Activated CD8-positive, alpha-beta memory T cell treated with anti-CD3 and anti-CD28 coated beads, Interleukin-2, amount 10 ng/mL, durations not matched to agents 7 days and 5 days (primary cell): ENCODE results near the gene BMF. TPM values are rescaled to one million over a fixed set of nuclear protein-coding genes. Genes with fewer than 3 reads are reported as not detected.
"Not testable (repeated sequence)": the region's sequence is repeated elsewhere in the genome, so short reads cannot be mapped to it uniquely, and the experiment has no call there.

Experiments used
- ATAC-seq: fragments of 150-1000 bp; cut with Tn5 transposase; one replicate; pipeline ENCODE4 v1.10.0; 2021; ENCODE audit warnings: moderate library complexity
- CTCF ChIA-PET: fragments of 350-600 bp; sonication (Branson Sonifier 250); formaldehyde crosslinking; loops from one replicate; lab custom pipeline; 2021; ENCODE audit warnings: antibody characterized with exemption; lab: Charles Lee
- DNase-seq: peaks from one replicate; pipeline ENCODE4 v3.0.0-alpha.2; 2020
- H3K27ac Mint-ChIP-seq: one replicate; pipeline ENCODE4 v1.8.0; 2021; ENCODE audit warnings: mild to moderate bottlenecking, mixed read lengths
- H3K27me3 Mint-ChIP-seq: one replicate; pipeline ENCODE4 v1.8.0; 2021; ENCODE audit warnings: mixed read lengths
- H3K36me3 Mint-ChIP-seq: one replicate; pipeline ENCODE4 v1.8.0; 2021; ENCODE audit warnings: mild to moderate bottlenecking, mixed read lengths
- H3K4me1 Mint-ChIP-seq: one replicate; pipeline ENCODE4 v1.8.0; 2021; ENCODE audit warnings: mixed read lengths
- H3K4me3 Mint-ChIP-seq: one replicate; pipeline ENCODE4 v1.8.0; 2021; ENCODE audit warnings: mild to moderate bottlenecking, moderate library complexity, mixed read lengths
- H3K9me3 Mint-ChIP-seq: one replicate; pipeline ENCODE4 v1.8.0; 2022; ENCODE audit warnings: low read depth, mixed read lengths
- total RNA-seq, 2 experiments: library from RNA; stranded (reverse); gene quantifications; one replicate each; pipeline ENCODE4 v1.2.3, GENCODE V29; 2021

Gene BMF
- total RNA-seq, 2 experiments from 2014 or later: 3.6 to 13.0 TPM

- Mint-ChIP-seq H3K4me1 (no peaks in the 10 kb centered on the region), H3K9me3 (no peaks in the 10 kb centered on the region), H3K4me3 (no peak overlapping the region), H3K27me3 (peaks cover 4% of the 10 kb centered on the region), H3K36me3 (no peaks in the 10 kb centered on the region), H3K27ac (no peak overlapping the region)
- DNase-seq (no peak), ATAC-seq (no peak)
- CTCF ChIA-PET: interaction anchor here (1.2 kb wide), 1 partner anchor 33 kb away, joined by 4 read pairs; no protein-coding TSS in a partner anchor
Measured at GRCh38 chr15:40137303-40138200, 28.9 kb upstream of the BMF start.

- Mint-ChIP-seq H3K4me3 (no peak overlapping the region), H3K9me3 (no peaks in the 10 kb centered on the region), H3K27ac (no peak overlapping the region), H3K4me1 (no peaks in the 10 kb centered on the region), H3K27me3 (peaks cover under 1% of the 10 kb centered on the region), H3K36me3 (no peaks in the 10 kb centered on the region)
- no peak for DNase-seq
- CTCF ChIA-PET: no interaction called here
- no peak for ATAC-seq
Measured at GRCh38 chr15:40136470-40137302, 28.0 kb upstream of the BMF start.

- CTCF ChIA-PET, DNase-seq, ATAC-seq, H3K27ac Mint-ChIP-seq, H3K9me3 Mint-ChIP-seq, H3K4me1 Mint-ChIP-seq, H3K4me3 Mint-ChIP-seq, H3K27me3 Mint-ChIP-seq, H3K36me3 Mint-ChIP-seq: not testable (repeated sequence)
Measured at GRCh38 chr15:40135846-40136450, 27.3 kb upstream of the BMF start.

DNA sequence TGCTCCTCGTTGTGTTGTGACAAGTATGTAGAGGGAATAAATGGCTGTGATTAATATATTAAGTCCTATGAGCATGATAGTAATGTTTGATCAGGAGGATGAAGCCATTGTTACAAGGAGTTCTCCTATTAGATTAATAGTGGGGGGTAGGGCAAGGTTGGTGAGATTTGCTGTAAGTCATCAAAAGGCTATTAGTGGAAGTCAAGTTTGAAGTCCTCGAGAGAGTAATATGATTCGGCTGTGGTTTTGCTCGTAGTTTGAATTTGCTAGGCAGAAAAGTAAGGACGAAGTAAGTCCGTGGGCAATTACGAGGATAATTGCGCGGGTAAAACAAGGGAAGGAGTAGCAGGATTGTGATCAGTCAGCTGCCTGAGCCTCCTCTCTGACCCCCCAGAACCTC, 26.2 kb upstream of the BMF start:
- ATAC-seq (no peak), DNase-seq (no peak)
- Mint-ChIP-seq H3K4me3 (no peak overlapping the region), H3K4me1 (no peaks in the 10 kb centered on the region), H3K27me3 (no peaks in the 10 kb centered on the region), H3K9me3 (no peaks in the 10 kb centered on the region), H3K27ac (no peak overlapping the region), H3K36me3 (no peaks in the 10 kb centered on the region)
- CTCF ChIA-PET: no interaction called here

GRCh38 chr15:40133544-40133943, 24.9 kb upstream of the BMF start:
- no peaks in the 10 kb centered on the region for H3K4me1 Mint-ChIP-seq
- DNase-seq (no peak), ATAC-seq (no peak)
- H3K27ac Mint-ChIP-seq: no peak overlapping the region
- H3K4me3 Mint-ChIP-seq: no peak overlapping the region
- H3K9me3 Mint-ChIP-seq: no peaks in the 10 kb centered on the region
- no peaks in the 10 kb centered on the region for H3K36me3 Mint-ChIP-seq
- CTCF ChIA-PET: no interaction called here
- H3K27me3 Mint-ChIP-seq: no peaks in the 10 kb centered on the region

DNA sequence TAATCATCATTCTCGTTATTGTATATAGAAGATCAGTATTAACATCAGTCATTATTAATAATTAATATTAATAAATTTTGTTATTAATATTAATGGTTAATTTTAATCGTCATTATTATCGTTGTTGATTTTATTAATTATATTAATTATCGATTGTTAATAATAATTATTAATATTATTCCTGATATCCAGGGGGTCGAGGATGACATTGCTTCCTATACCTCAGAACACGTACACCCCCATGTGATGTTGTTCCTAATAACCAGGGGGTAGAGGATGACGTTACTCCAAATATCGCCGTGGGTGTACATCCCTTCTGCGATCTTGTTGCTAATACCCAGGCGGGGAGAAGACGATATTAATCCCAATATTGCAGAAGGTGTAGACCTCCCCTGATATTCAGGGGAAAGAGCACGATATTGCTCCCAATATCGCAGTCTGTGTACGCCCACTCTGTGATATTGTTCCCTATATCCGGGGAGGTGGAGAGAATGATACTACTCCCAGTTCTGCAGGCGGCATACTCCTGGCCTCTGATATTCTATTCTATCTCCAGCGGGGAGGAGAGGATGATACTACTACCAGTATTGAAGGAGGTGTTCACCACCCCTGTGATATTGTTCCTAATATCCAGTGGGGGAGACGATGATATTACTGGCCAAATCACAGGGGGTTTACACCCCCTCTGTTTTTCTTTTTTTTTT, 22.3 kb upstream of the BMF start:
- Mint-ChIP-seq H3K36me3 (no peaks in the 10 kb centered on the region), H3K4me1 (no peaks in the 10 kb centered on the region), H3K27ac (no peak overlapping the region), H3K4me3 (no peak overlapping the region), H3K27me3 (no peaks in the 10 kb centered on the region), H3K9me3 (no peaks in the 10 kb centered on the region)
- ATAC-seq: peak; percentile 33
- CTCF ChIA-PET: no interaction called here
- DNase-seq: no peak

- Mint-ChIP-seq H3K4me3 (no peak overlapping the region), H3K9me3 (no peaks in the 10 kb centered on the region), H3K27me3 (no peaks in the 10 kb centered on the region), H3K27ac (no peak overlapping the region), H3K36me3 (no peaks in the 10 kb centered on the region), H3K4me1 (no peaks in the 10 kb centered on the region)
- ATAC-seq (no peak), DNase-seq (no peak)
- CTCF ChIA-PET: no interaction called here
Measured at GRCh38 chr15:40130118-40130517, 21.4 kb upstream of the BMF start.

DNA sequence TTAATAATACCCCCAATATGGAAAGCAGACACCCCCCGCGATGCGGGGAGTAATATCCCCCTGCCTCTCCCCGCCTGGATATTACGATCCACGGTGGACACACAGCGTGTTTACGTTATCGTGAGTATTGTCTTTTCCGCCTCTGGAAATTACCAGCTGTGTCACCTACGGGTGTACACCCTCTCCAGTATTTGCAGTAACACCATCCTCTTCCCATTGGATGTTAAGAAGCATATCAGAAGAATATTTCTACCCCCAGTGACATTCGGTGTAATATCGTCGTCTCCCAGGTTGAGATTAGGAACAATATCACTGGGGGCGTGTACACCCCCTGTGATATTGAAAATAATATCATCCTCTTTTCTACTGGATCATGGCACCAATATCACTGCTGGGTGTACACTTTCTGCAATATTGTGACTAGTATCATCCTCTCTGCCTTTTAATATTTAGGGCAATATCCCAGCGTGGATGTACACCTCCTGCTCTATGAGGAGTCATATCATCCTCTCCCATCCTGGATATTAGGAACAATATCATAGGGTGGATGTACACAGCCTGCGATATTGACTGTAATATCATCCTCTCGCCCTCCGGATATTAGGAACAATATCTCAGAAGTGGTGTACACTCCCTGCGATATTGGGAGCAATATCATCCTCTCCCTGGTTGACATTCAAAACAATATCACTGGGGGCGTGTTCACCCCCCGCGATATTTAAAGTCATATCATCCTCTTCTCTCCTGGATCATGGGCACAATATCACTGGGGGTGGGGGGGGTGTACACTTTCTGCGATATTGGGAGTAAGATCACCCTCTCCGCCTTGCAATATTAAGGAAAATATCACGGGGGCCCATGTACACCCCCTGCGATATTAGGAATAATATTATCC, 20.3 kb upstream of the BMF start:
- no peak overlapping the region for H3K4me3 Mint-ChIP-seq
- no peaks in the 10 kb centered on the region for H3K4me1 Mint-ChIP-seq
- DNase-seq: peak; percentile 54
- no peaks in the 10 kb centered on the region for H3K36me3 Mint-ChIP-seq
- H3K27me3 Mint-ChIP-seq: no peaks in the 10 kb centered on the region
- no peak overlapping the region for H3K27ac Mint-ChIP-seq
- CTCF ChIA-PET: interaction anchor here (1.0 to 1.4 kb wide), 2 partner anchors 12 to 82 kb away, joined by 4 read pairs; no protein-coding TSS in a partner anchor
- H3K9me3 Mint-ChIP-seq: no peaks in the 10 kb centered on the region
- ATAC-seq: peak; percentile 59

GRCh38 chr15:40125950-40126349, 17.3 kb upstream of the BMF start:
- CTCF ChIA-PET: no interaction called here
- peaks cover 10% of the 10 kb centered on the region for H3K27me3 Mint-ChIP-seq
- no peaks in the 10 kb centered on the region for H3K4me1 Mint-ChIP-seq
- ATAC-seq (no peak), DNase-seq (no peak)
- H3K27ac Mint-ChIP-seq: no peak overlapping the region
- no peak overlapping the region for H3K4me3 Mint-ChIP-seq
- H3K9me3 Mint-ChIP-seq: no peaks in the 10 kb centered on the region
- no peaks in the 10 kb centered on the region for H3K36me3 Mint-ChIP-seq

- H3K9me3 Mint-ChIP-seq, DNase-seq, H3K4me1 Mint-ChIP-seq, H3K36me3 Mint-ChIP-seq, H3K4me3 Mint-ChIP-seq, H3K27ac Mint-ChIP-seq, ATAC-seq: not testable (repeated sequence)
- H3K27me3 Mint-ChIP-seq: peaks cover 10% of the 10 kb centered on the region
- CTCF ChIA-PET: interaction anchor here (1.3 to 2.3 kb wide), 3 partner anchors 11 to 26 kb away, joined by 3 to 9 read pairs (median 6); no protein-coding TSS in a partner anchor
Measured at GRCh38 chr15:40124807-40125285, 16.2 kb upstream of the BMF start.

- H3K4me3 Mint-ChIP-seq, ATAC-seq, H3K36me3 Mint-ChIP-seq, H3K27ac Mint-ChIP-seq, H3K4me1 Mint-ChIP-seq, H3K9me3 Mint-ChIP-seq, DNase-seq: not testable (repeated sequence)
- CTCF ChIA-PET: interaction anchor here (1.3 to 2.3 kb wide), 4 partner anchors 11 to 79 kb away, joined by 3 to 9 read pairs (median 5); no protein-coding TSS in a partner anchor
- H3K27me3 Mint-ChIP-seq: peaks cover 10% of the 10 kb centered on the region
Measured at GRCh38 chr15:40124333-40124732, 15.7 kb upstream of the BMF start.

- H3K4me3 Mint-ChIP-seq, H3K27ac Mint-ChIP-seq: not testable (repeated sequence)
Measured at GRCh38 chr15:40123863-40124262, 15.2 kb upstream of the BMF start.

More at GRCh38 chr15:40123863-40124262, 15.2 kb upstream of the BMF start:
- CTCF ChIA-PET: interaction anchor here (1.3 to 2.3 kb wide), 4 partner anchors 10 to 78 kb away, joined by 3 to 9 read pairs (median 5); no protein-coding TSS in a partner anchor
- H3K36me3 Mint-ChIP-seq, H3K9me3 Mint-ChIP-seq, ATAC-seq, H3K4me1 Mint-ChIP-seq, DNase-seq: not testable (repeated sequence)
- H3K27me3 Mint-ChIP-seq: peaks cover 10% of the 10 kb centered on the region
